Transverse colon (tissue), 4 donors: Measurements from ENCODE around the gene SOS1.
"Not testable (repeated sequence)": the region's sequence is repeated elsewhere in the genome, so short reads cannot be mapped to it uniquely, and the experiment has no call there.

Experiments
- CTCF ChIP-seq, 5 experiments: fragments of 200-600 bp in 3 of 5; fragments of 450-650 bp in 2 of 5; sonication (generic) in 3 of 5; IDR thresholded peaks; 1 replicate in 2 of 5; 2 replicates in 3 of 5; pipeline ENCODE4 v1.5.1; 2016 to 2017; ENCODE audit warnings: antibody characterized with exemption in 5 of 5, inconsistent platforms in 3 of 5, mild to moderate bottlenecking in 2 of 5, moderate library complexity in 1 of 5
- EP300 ChIP-seq: sonication (generic); formaldehyde crosslinking; IDR thresholded peaks from one replicate; pipeline ENCODE4 v1.6.1; 2017; ENCODE audit warnings: antibody characterized with exemption, low read depth
- POLR2A ChIP-seq: fragments of 450-650 bp; IDR thresholded peaks from one replicate; pipeline ENCODE4 v1.6.1; 2016; ENCODE audit warnings: antibody characterized with exemption, mild to moderate bottlenecking, moderate library complexity
- POLR2AphosphoS5 ChIP-seq, 3 donors: sonication (generic); formaldehyde crosslinking; IDR thresholded peaks; one replicate each; pipeline ENCODE4 v1.6.1; 2016; ENCODE audit warnings: antibody characterized with exemption in 3 of 3

- not testable (repeated sequence) for TF ChIP-seq POLR2AphosphoS5 (IDR thresholded peaks at IDR 0.05); CTCF (IDR thresholded peaks at IDR 0.05); POLR2A; EP300
These were observed 17.5 kb upstream of the SOS1 start for GRCh38 chr2:39138187-39138836.
